Measurements from ENCODE around the gene C11orf68. TPM values are rescaled to one million over a fixed set of nuclear protein-coding genes. Genes with fewer than 3 reads are reported as not detected.
A peak's percentile ranks its signal among the peaks of the same experiment; 100 is the strongest.

Gene C11orf68
- total RNA-seq, 4 donors from 2014 or later = 20.8 to 30.7 (median 23.9) TPM

GRCh38 chr11:65897020-65897471 is 21.8 kb downstream of the C11orf68 start:
- ATAC-seq (no peak), DNase-seq (no peak)
- in situ Hi-C loops (cut with MboI; ENCODE audit: low sequenced_read_pairs in 4 of 4) (no loop called here), intact Hi-C loops (cut with DNase I; ENCODE audit: low total_unique reads) (no loop called here)
- H3K27me3 ChIP-seq = peaks cover 12 to 26% (median 16%) of the 10 kb centered on the region in 3 donors
- H3K4me1 ChIP-seq = peaks cover 11 to 29% of the 10 kb centered on the region in 2 donors
- no peak overlapping the region for H3K27ac ChIP-seq
- no peak overlapping the region for H3K4me3 ChIP-seq
- no peaks in the 10 kb centered on the region for H3K9me3 ChIP-seq
- TF ChIP-seq CTCF (IDR thresholded peaks at IDR 0.05 in 4 of 5, conservative IDR thresholded peaks at IDR 0.05 in 1 of 5) = no peak
- TF ChIP-seq POLR2A (IDR thresholded peaks at IDR 0.05) = no peak
- H3K36me3 ChIP-seq = no peaks in the 10 kb centered on the region

- Histone ChIP-seq H3K27ac (no peak overlapping the region), H3K9me3 (no peaks in the 10 kb centered on the region), H3K36me3 (no peaks in the 10 kb centered on the region), H3K4me3 (no peak overlapping the region), H3K4me1 (peaks cover 19 to 36% of the 10 kb centered on the region in 2 donors), H3K27me3 (peaks cover 12 to 26% (median 16%) of the 10 kb centered on the region in 3 donors)
- intact Hi-C loops (cut with DNase I; ENCODE audit: low total_unique reads) (no loop called here), in situ Hi-C loops (cut with MboI; ENCODE audit: low sequenced_read_pairs in 4 of 4) (no loop called here)
- ATAC-seq (no peak), DNase-seq (no peak)
- no peak for TF ChIP-seq CTCF (IDR thresholded peaks at IDR 0.05 in 4 of 5, conservative IDR thresholded peaks at IDR 0.05 in 1 of 5)
- TF ChIP-seq POLR2A (IDR thresholded peaks at IDR 0.05) = no peak
These were observed 22.5 kb downstream of the C11orf68 start for GRCh38 chr11:65896034-65896999.

GRCh38 chr11:65895482-65895981 is 23.3 kb downstream of the C11orf68 start:
- peaks cover 21 to 35% of the 10 kb centered on the region in 2 donors for H3K4me1 ChIP-seq
- DNase-seq = no peak
- H3K36me3 ChIP-seq = no peaks in the 10 kb centered on the region
- no peak for ATAC-seq
- intact Hi-C loops (cut with DNase I; ENCODE audit: low total_unique reads) (no loop called here), in situ Hi-C loops (cut with MboI; ENCODE audit: low sequenced_read_pairs in 4 of 4) (no loop called here)
- TF ChIP-seq POLR2A (IDR thresholded peaks at IDR 0.05) = no peak
- no peak for TF ChIP-seq CTCF (IDR thresholded peaks at IDR 0.05 in 4 of 5, conservative IDR thresholded peaks at IDR 0.05 in 1 of 5)
- peaks cover 12 to 21% (median 16%) of the 10 kb centered on the region in 3 donors for H3K27me3 ChIP-seq
- no peak overlapping the region for H3K4me3 ChIP-seq
- no peak overlapping the region for H3K27ac ChIP-seq
- no peaks in the 10 kb centered on the region for H3K9me3 ChIP-seq

- no peak for DNase-seq
These were observed 24.7 kb downstream of the C11orf68 start for GRCh38 chr11:65894034-65894591.

More at GRCh38 chr11:65894034-65894591, 24.7 kb downstream of the C11orf68 start:
- in situ Hi-C loops (cut with MboI; ENCODE audit: low sequenced_read_pairs in 4 of 4) (no loop called here), intact Hi-C loops (cut with DNase I; ENCODE audit: low total_unique reads) (no loop called here)
- no peak for ATAC-seq
- H3K27ac ChIP-seq = peak overlapping the region; percentile 93 to 98 (median 96)
- no peaks in the 10 kb centered on the region for H3K9me3 ChIP-seq
- H3K4me3 ChIP-seq = peak overlapping the region in 2 of 4 donors; percentile 31 to 34
- peaks cover 4 to 9% (median 8%) of the 10 kb centered on the region in 3 donors for H3K27me3 ChIP-seq
- H3K4me1 ChIP-seq = peaks cover 31 to 38% of the 10 kb centered on the region in 2 donors
- no peaks in the 10 kb centered on the region for H3K36me3 ChIP-seq
- TF ChIP-seq CTCF (IDR thresholded peaks at IDR 0.05 in 4 of 5, conservative IDR thresholded peaks at IDR 0.05 in 1 of 5) (no peak), POLR2A (IDR thresholded peaks at IDR 0.05) (no peak)
